Endothelial cell of umbilical vein (primary cell): ENCODE data around the gene CPSF4. TPM values are rescaled to one million over a fixed set of nuclear protein-coding genes. Genes with fewer than 3 reads are reported as not detected.

ENCODE experiments used
- BruUV-seq: library from RNA; stranded (reverse); fragments of 400-500 nt; replicated peaks from 2 replicates; lab custom pipeline; 2021; lab: Mats Ljungman, UMichigan
- CTCF ChIA-PET: fragments of 300-600, 350-600 bp; sonication (Branson Sonifier 250); formaldehyde crosslinking; loops from one replicate; lab custom pipeline; 2021; ENCODE audit warnings: antibody characterized with exemption, inconsistent platforms; lab: Charles Lee
- POLR2A ChIA-PET: fragments of 300-600, 350-600 bp; sonication (Branson Sonifier 250); formaldehyde crosslinking; loops from one replicate; lab custom pipeline; 2021; ENCODE audit warnings: antibody characterized with exemption, inconsistent platforms; lab: Charles Lee
- DNase-seq: peaks from one replicate; pipeline ENCODE4 v3.0.0-alpha.2; 2011; ENCODE audit warnings: low read depth, low spot score
- FAIRE-seq: peaks from 2 replicates; lab custom pipeline; 2011; peaks lifted over from hg19 to GRCh38; lab: Jason Lieb, UNC
- H2AFZ ChIP-seq: 2 replicates; pipeline ENCODE4 v1.6.0; 2012; ENCODE audit warnings: low read depth, low read length, control low read depth, inconsistent platforms
- H3K27ac ChIP-seq: 2 replicates; pipeline ENCODE4 v1.5.1; 2011; ENCODE audit warnings: low read depth, mild to moderate bottlenecking, control low read depth, low read length, moderate library complexity; ENCODE audit not compliant: insufficient read depth
- H3K27me3 ChIP-seq, 2 experiments: 2 replicates each; pipeline versions ENCODE4 v1.6.0 to v1.6.1; 2011; ENCODE audit warnings: low read length in 2 of 2, mixed read lengths in 1 of 2; ENCODE audit not compliant: control insufficient read depth in 2 of 2, insufficient read depth in 2 of 2
- H3K36me3 ChIP-seq, 2 experiments: 2 replicates in 1 of 2; 3 replicates in 1 of 2; pipeline ENCODE4 v1.5.1; 2011; ENCODE audit warnings: low read length in 2 of 2, mild to moderate bottlenecking in 1 of 2, moderate library complexity in 1 of 2; ENCODE audit not compliant: control insufficient read depth in 2 of 2, insufficient read depth in 2 of 2; ENCODE audit errors: extremely low read depth in 1 of 2
- H3K4me1 ChIP-seq: 3 replicates; pipeline ENCODE4 v1.5.1; 2011; ENCODE audit warnings: mild to moderate bottlenecking, low read length; ENCODE audit not compliant: control insufficient read depth, insufficient read depth; ENCODE audit errors: extremely low read depth
- H3K4me2 ChIP-seq: 2 replicates; pipeline ENCODE4 v1.6.1; 2011; ENCODE audit warnings: low read length, control low read depth, mixed read lengths; ENCODE audit not compliant: insufficient read depth
- H3K4me3 ChIP-seq, 3 experiments: fragments of 200-600 bp in 1 of 3; sonication (generic), shearing (Covaris generic) in 1 of 3; replicated peaks in 1 of 3; 2 replicates each; pipeline ENCODE4 v1.5.1; 2011 to 2016; ENCODE audit warnings: control low read depth in 3 of 3, low read length in 3 of 3, mild to moderate bottlenecking in 2 of 3, inconsistent platforms in 1 of 3, low read depth in 1 of 3, moderate library complexity in 1 of 3; ENCODE audit not compliant: insufficient read depth in 1 of 3
- H3K79me2 ChIP-seq: 2 replicates; pipeline ENCODE4 v1.6.0; 2012; ENCODE audit warnings: low read length, inconsistent platforms; ENCODE audit not compliant: control insufficient read depth, insufficient read depth
- H3K9ac ChIP-seq: replicated peaks from 2 replicates; pipeline ENCODE3; 2011; ENCODE audit warnings: low read length, control low read depth; ENCODE audit not compliant: insufficient read depth; ENCODE audit errors: extremely low read depth
- H3K9me1 ChIP-seq: replicated peaks from 3 replicates; pipeline ENCODE4 v1.6.0; 2011; ENCODE audit warnings: mild to moderate bottlenecking, low read length; ENCODE audit not compliant: control insufficient read depth, insufficient read depth; ENCODE audit errors: extremely low read depth
- H3K9me3 ChIP-seq: replicated peaks from 2 replicates; pipeline ENCODE4 v1.5.1; 2012; ENCODE audit warnings: low read length, inconsistent platforms; ENCODE audit not compliant: control insufficient read depth, insufficient read depth
- H4K20me1 ChIP-seq: replicated peaks from 2 replicates; pipeline ENCODE3; 2011; ENCODE audit warnings: mild to moderate bottlenecking, low read length; ENCODE audit not compliant: control insufficient read depth, insufficient read depth; ENCODE audit errors: extremely low read depth
- EZH2 ChIP-seq: IDR thresholded peaks from 2 replicates; pipeline ENCODE4 v1.6.1; 2012; ENCODE audit warnings: borderline replicate concordance, low read depth, mild to moderate bottlenecking, moderate library complexity, low read length, inconsistent platforms; ENCODE audit not compliant: severe bottlenecking
- FOS ChIP-seq: IDR thresholded peaks from 2 replicates; pipeline ENCODE4 v1.6.1; 2011; ENCODE audit warnings: mild to moderate bottlenecking, low read length, moderate library complexity, borderline replicate concordance; ENCODE audit not compliant: insufficient read depth
- GATA2 ChIP-seq: IDR thresholded peaks from 2 replicates; pipeline ENCODE4 v1.7.0; 2011; ENCODE audit warnings: low read depth, mild to moderate bottlenecking, moderate library complexity, mixed read lengths, low read length; ENCODE audit not compliant: insufficient read length, insufficient read depth
- JUN ChIP-seq: IDR thresholded peaks from 2 replicates; pipeline ENCODE4 v1.6.1; 2011; ENCODE audit warnings: borderline replicate concordance, low read depth; ENCODE audit not compliant: insufficient read length, insufficient read depth
- MYC ChIP-seq: IDR thresholded peaks from one replicate; pipeline ENCODE4 v1.6.1; 2011; ENCODE audit warnings: mild to moderate bottlenecking, low read depth, low read length
- POLR2A ChIP-seq: IDR thresholded peaks from 2 replicates; pipeline ENCODE4 v1.6.1; 2012; ENCODE audit warnings: low read depth, mild to moderate bottlenecking, control low read depth, low read length
- POLR2AphosphoS5 ChIP-seq: IDR thresholded peaks from 2 replicates; pipeline ENCODE4 v1.6.1; 2012; ENCODE audit warnings: low read depth, mild to moderate bottlenecking, control low read depth, low read length, moderate library complexity; ENCODE audit not compliant: insufficient read depth
- dilution Hi-C: fragments of 300-500 bp; cut with MboI; formaldehyde crosslinking; loops from one replicate; pipeline ENCODE4 v1.15.0; 2019; ENCODE audit warnings: low sequenced_read_pairs; ENCODE audit not compliant: extremely low pct_ligation_motif_present
- intact Hi-C: fragments of 100-400 bp; cut with micrococcal nuclease; formaldehyde crosslinking; loops from one replicate; pipeline ENCODE4 v1.10.0; 2022
- polyA plus RNA-seq, 4 experiments: library from polyadenylated mRNA; depleted of rRNA in 3 of 4; stranded (reverse) in 3 of 4; unstranded in 1 of 4; fragments of >200 nt; gene quantifications; 2 replicates each; pipeline versions ENCODE4 v1.2.1 to v1.2.3, GENCODE V29; 2011 to 2012; ENCODE audit warnings: missing spikeins in 1 of 4
- total RNA-seq: library from RNA; stranded (reverse); gene quantifications from 2 replicates; pipeline ENCODE4 v1.2.3, GENCODE V29; 2021
- TF ChIP-seq, protein P1 (sequence below): IDR thresholded peaks from 2 replicates; pipeline ENCODE4 v1.6.1; 2011; ENCODE audit not compliant: insufficient read depth, insufficient read length
- TF ChIP-seq, protein P2 (sequence below), 2 donors: IDR thresholded peaks; 1 replicate in 1 of 2; 2 replicates in 1 of 2; pipeline ENCODE4 v1.5.1; 2011; ENCODE audit warnings: low read length in 2 of 2, mild to moderate bottlenecking in 2 of 2, moderate library complexity in 2 of 2, control low read depth in 1 of 2, inconsistent platforms in 1 of 2, low read depth in 1 of 2; ENCODE audit not compliant: insufficient read depth in 1 of 2; ENCODE audit errors: extremely low read depth in 1 of 2

CPSF4 gene
- total and polyA plus RNA-seq, 2 donors (not counting 3 experiments of a cell fraction or from before 2014, with no cell fraction given), result 51.5 to 53.0 TPM

DNA sequence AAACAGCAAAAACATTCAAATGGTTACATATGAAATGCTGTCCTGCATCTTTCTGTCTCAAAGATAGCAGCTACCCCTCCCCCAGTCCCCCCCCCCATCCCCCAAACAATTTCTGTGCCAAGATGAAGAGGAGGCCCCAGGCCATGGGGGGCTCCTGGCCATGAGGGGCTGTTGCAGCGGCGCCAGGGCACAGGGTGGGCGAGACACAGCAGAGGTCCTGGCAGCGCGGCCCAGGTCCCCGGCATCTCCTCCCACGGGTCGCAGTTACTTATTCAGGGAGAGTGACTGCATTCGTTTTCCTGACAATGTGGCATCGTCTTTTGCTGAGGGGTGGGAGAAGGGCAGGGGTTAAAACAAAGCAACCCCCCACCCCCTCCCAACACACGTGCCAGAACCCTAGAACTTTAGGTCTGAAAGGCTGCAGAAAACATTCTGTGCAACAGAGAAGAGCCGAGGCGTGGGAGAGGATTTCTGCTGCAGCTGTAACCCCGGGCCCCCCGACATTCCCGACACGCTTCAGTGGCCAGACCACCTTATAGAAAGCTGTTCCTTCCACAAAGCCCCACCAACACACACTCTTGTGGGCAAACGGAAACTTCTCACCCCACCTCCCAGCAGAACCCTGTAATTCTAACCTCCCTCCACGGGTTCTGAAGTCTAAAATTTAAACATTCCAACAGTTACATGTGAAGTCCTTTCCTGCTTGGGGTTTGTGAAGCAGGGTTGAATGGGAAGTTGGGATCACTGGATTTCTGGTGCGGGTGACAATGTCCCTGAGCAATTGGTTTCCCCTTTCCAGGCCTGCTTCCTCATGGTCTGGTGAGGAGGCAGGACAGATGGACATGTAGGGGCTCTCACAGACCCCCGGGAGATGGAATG is 42.1 kb upstream of the CPSF4 start:
- POLR2A ChIA-PET, result no interaction called here

More for the DNA sequence above, 42.1 kb upstream of the CPSF4 start:
- peaks cover 5% of the 10 kb centered on the region for H3K79me2 ChIP-seq
- no peak overlapping the region for H3K4me2 ChIP-seq
- BruUV-seq, result no TSS peak
- FAIRE-seq (no peak), DNase-seq (no peak)
- H3K9me1 ChIP-seq, result no peaks in the 10 kb centered on the region
- no peak overlapping the region for H3K9ac ChIP-seq
- TF ChIP-seq, protein P1, sequence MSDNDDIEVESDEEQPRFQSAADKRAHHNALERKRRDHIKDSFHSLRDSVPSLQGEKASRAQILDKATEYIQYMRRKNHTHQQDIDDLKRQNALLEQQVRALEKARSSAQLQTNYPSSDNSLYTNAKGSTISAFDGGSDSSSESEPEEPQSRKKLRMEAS, result no peak
- no peak for TF ChIP-seq EZH2
- TF ChIP-seq JUN, result no peak
- TF ChIP-seq, protein P2, sequence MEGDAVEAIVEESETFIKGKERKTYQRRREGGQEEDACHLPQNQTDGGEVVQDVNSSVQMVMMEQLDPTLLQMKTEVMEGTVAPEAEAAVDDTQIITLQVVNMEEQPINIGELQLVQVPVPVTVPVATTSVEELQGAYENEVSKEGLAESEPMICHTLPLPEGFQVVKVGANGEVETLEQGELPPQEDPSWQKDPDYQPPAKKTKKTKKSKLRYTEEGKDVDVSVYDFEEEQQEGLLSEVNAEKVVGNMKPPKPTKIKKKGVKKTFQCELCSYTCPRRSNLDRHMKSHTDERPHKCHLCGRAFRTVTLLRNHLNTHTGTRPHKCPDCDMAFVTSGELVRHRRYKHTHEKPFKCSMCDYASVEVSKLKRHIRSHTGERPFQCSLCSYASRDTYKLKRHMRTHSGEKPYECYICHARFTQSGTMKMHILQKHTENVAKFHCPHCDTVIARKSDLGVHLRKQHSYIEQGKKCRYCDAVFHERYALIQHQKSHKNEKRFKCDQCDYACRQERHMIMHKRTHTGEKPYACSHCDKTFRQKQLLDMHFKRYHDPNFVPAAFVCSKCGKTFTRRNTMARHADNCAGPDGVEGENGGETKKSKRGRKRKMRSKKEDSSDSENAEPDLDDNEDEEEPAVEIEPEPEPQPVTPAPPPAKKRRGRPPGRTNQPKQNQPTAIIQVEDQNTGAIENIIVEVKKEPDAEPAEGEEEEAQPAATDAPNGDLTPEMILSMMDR (IDR thresholded peaks at IDR 0.05; ENCODE audit: extremely low read depth in 1 of 2, insufficient read depth in 1 of 2, low read depth in 1 of 2, low read length in 2 of 2), result no peak
- no peak for TF ChIP-seq GATA2
- TF ChIP-seq MYC, result no peak
- TF ChIP-seq POLR2A, result no peak
- TF ChIP-seq POLR2AphosphoS5, result no peak
- TF ChIP-seq FOS, result no peak
- H3K4me3 ChIP-seq, result no peak overlapping the region
- CTCF ChIA-PET, result no interaction called here
- dilution Hi-C loops (no loop called here), intact Hi-C loops (no loop called here)
- H3K27me3 ChIP-seq, result no peaks in the 10 kb centered on the region
- peaks cover 16% of the 10 kb centered on the region for H3K4me1 ChIP-seq
- H3K9me3 ChIP-seq, result no peaks in the 10 kb centered on the region
- no peak overlapping the region for H3K27ac ChIP-seq
- peaks cover 30 to 55% of the 10 kb centered on the region in 2 experiments for H3K36me3 ChIP-seq
- no peaks in the 10 kb centered on the region for H4K20me1 ChIP-seq
- H2AFZ ChIP-seq, result no peak overlapping the region
